Limb (tissue), 2 donors: ENCODE measurements around the gene FGD5.

Source experiments
- DNase-seq, 2 donors: peaks; one replicate each; pipeline ENCODE4 v3.0.0-alpha.2; 2016; ENCODE audit errors: extremely low spot score in 2 of 2

Gene FGD5

GRCh38 chr3:14871456-14872200, 52.9 kb downstream of the FGD5 start:
- no peak for DNase-seq

- DNase-seq: no peak
These were observed 53.9 kb downstream of the FGD5 start for GRCh38 chr3:14872706-14873105.

GRCh38 chr3:14874784-14875183, 56.0 kb downstream of the FGD5 start:
- DNase-seq: peak in 1 of 2 donors; percentile 20

- no peak for DNase-seq
These were observed 56.8 kb downstream of the FGD5 start for GRCh38 chr3:14875411-14876175.

- DNase-seq: peak in 1 of 2 donors; percentile 52
These were observed 58.2 kb downstream of the FGD5 start for GRCh38 chr3:14876921-14877333.

- no peak for DNase-seq
These were observed 58.7 kb downstream of the FGD5 start for GRCh38 chr3:14877469-14877868.

- peak in 1 of 2 donors; percentile 49 for DNase-seq
These were observed 60.6 kb downstream of the FGD5 start for GRCh38 chr3:14879211-14879874.

- no peak for DNase-seq
These were observed 61.8 kb downstream of the FGD5 start for GRCh38 chr3:14880447-14881106.

GRCh38 chr3:14883226-14883625, 64.5 kb downstream of the FGD5 start:
- no peak for DNase-seq

GRCh38 chr3:14884665-14885064, 65.9 kb downstream of the FGD5 start:
- no peak for DNase-seq

- DNase-seq: no peak
These were observed 66.5 kb downstream of the FGD5 start for GRCh38 chr3:14885307-14885706.

- no peak for DNase-seq
These were observed 67.3 kb downstream of the FGD5 start for GRCh38 chr3:14886101-14886500.

GRCh38 chr3:14889205-14889604, 70.4 kb downstream of the FGD5 start:
- no peak for DNase-seq

- no peak for DNase-seq
These were observed 71.2 kb downstream of the FGD5 start for GRCh38 chr3:14889943-14890342.

- no peak for DNase-seq
These were observed 71.7 kb downstream of the FGD5 start for GRCh38 chr3:14890476-14890875.

GRCh38 chr3:14891135-14892132, 72.7 kb downstream of the FGD5 start:
- no peak for DNase-seq

- no peak for DNase-seq
These were observed 73.5 kb downstream of the FGD5 start for GRCh38 chr3:14892226-14892625.

- DNase-seq: no peak
These were observed 75.3 kb downstream of the FGD5 start for GRCh38 chr3:14894085-14894484.

- DNase-seq: no peak
These were observed 78.5 kb downstream of the FGD5 start for GRCh38 chr3:14897266-14897665.

GRCh38 chr3:14898929-14899328, 80.2 kb downstream of the FGD5 start:
- no peak for DNase-seq
